Activated CD8-positive, alpha-beta T cell treated with anti-CD3 and anti-CD28 coated beads for 36 hours (primary cell): ENCODE measurements around the gene SYNDIG1. TPM values are rescaled to one million over a fixed set of nuclear protein-coding genes. Genes with fewer than 3 reads are reported as not detected.

Experiments used
- ATAC-seq: fragments of 200-7000 bp; cut with Tn5 transposase; one replicate; pipeline ENCODE4 v1.10.0; 2021; ENCODE audit warnings: mild to moderate bottlenecking, moderate library complexity
- CTCF ChIA-PET: fragments of 350-600 bp; sonication (Branson Sonifier 250); formaldehyde crosslinking; loops from one replicate; lab custom pipeline; 2021; ENCODE audit warnings: antibody characterized with exemption; lab: Charles Lee
- POLR2A ChIA-PET: fragments of 350-600 bp; sonication (Branson Sonifier 250); formaldehyde crosslinking; loops from one replicate; lab custom pipeline; 2021; ENCODE audit warnings: antibody characterized with exemption; lab: Charles Lee
- DNase-seq: peaks from one replicate; pipeline ENCODE4 v3.0.0-alpha.2; 2020
- H3K27ac Mint-ChIP-seq: one replicate; pipeline ENCODE4 v1.8.0; 2021; ENCODE audit warnings: mild to moderate bottlenecking, mixed read lengths
- H3K27me3 Mint-ChIP-seq: one replicate; pipeline ENCODE4 v1.8.0; 2021; ENCODE audit warnings: mixed read lengths
- H3K36me3 Mint-ChIP-seq: one replicate; pipeline ENCODE4 v1.8.0; 2021; ENCODE audit warnings: low read depth, mixed read lengths
- H3K4me1 Mint-ChIP-seq: one replicate; pipeline ENCODE4 v1.8.0; 2021; ENCODE audit warnings: low read depth, mixed read lengths
- H3K4me3 Mint-ChIP-seq: one replicate; pipeline ENCODE4 v1.8.0; 2021; ENCODE audit warnings: mild to moderate bottlenecking, moderate library complexity, mixed read lengths
- H3K9me3 Mint-ChIP-seq: one replicate; pipeline ENCODE4 v1.8.0; 2021; ENCODE audit warnings: mixed read lengths
- intact Hi-C: fragments of 100-400 bp; cut with micrococcal nuclease; formaldehyde crosslinking; loops from one replicate; pipeline ENCODE4 v1.10.0; 2022
- total RNA-seq, 2 experiments: library from RNA; stranded (reverse); gene quantifications; one replicate each; pipeline ENCODE4 v1.2.3, GENCODE V29; 2021
- TF ChIP-seq, protein P1 (sequence below): fragments of 200-600 bp; IDR thresholded peaks from one replicate; pipeline ENCODE4 v1.8.0; 2022; ENCODE audit warnings: antibody characterized with exemption, mild to moderate bottlenecking

SYNDIG1 gene
- total RNA-seq, 2 experiments from 2014 or later, result not detected

DNA sequence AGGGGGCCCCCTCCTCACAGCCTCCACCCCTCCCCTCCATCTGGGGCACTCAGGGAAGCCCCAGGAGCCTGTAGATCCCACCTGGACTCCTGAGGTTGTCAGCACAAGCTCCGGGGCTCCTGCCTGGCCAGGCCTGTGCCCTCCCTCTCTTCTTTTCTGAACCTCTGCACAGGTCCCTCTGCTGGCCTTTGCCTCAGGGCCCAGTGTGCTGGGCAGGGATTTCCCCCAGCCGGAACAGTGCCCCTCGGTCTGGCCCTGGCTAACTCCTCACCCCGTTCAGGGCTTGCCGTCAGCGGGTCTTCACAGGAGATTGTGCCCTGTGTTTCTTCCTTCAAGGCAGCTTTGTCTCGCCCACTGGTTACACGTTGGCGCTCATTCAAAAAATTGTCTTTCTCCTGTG, 64.9 kb downstream of the SYNDIG1 start:
- CTCF ChIA-PET, result no interaction called here

DNA sequence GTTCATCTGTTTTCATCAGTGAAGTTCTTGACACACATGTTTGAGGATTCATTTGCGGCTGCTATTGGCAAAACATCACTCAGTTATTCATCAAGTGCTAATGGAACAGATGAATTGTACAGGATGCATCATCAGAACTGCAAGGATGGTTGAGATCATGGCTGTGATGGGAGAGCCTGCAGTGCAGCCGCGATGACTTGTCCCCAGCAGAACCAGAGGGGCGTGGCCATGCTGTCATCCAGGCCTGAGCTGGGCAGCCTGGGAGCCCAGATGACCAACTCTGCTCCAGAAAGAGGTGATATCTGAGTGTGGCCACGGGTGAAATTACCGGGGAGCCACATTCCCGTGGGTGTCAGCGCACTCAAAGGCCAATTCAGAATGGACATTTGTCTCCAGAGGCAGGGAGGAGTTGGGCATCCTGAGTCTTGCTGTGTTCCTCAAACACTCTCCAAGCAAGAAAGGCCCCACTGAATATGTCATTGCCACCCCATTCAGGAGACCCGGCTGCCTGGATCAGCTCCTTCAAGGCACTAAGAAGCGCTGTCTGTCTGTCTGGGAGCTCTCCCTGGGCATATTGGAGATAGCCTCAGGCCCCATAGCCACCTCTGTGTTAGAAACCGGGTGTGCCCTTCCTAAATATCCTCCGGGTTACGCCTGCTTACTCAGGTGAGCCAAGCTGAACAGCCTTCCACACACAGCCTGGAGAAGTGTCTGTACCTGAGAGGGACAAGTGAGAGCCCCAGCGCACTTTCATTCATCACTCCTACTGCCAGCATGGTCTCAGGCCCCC, 66.7 kb downstream of the SYNDIG1 start:
- DNase-seq (no peak), ATAC-seq (no peak)
- no peak overlapping the region for H3K27ac Mint-ChIP-seq
- H3K4me3 Mint-ChIP-seq, result no peak overlapping the region
- H3K27me3 Mint-ChIP-seq, result no peaks in the 10 kb centered on the region
- intact Hi-C loops, result no loop called here
- ChIA-PET POLR2A (no interaction called here), CTCF (no interaction called here)
- TF ChIP-seq, protein P1, sequence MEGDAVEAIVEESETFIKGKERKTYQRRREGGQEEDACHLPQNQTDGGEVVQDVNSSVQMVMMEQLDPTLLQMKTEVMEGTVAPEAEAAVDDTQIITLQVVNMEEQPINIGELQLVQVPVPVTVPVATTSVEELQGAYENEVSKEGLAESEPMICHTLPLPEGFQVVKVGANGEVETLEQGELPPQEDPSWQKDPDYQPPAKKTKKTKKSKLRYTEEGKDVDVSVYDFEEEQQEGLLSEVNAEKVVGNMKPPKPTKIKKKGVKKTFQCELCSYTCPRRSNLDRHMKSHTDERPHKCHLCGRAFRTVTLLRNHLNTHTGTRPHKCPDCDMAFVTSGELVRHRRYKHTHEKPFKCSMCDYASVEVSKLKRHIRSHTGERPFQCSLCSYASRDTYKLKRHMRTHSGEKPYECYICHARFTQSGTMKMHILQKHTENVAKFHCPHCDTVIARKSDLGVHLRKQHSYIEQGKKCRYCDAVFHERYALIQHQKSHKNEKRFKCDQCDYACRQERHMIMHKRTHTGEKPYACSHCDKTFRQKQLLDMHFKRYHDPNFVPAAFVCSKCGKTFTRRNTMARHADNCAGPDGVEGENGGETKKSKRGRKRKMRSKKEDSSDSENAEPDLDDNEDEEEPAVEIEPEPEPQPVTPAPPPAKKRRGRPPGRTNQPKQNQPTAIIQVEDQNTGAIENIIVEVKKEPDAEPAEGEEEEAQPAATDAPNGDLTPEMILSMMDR, result no peak
- H3K9me3 Mint-ChIP-seq, result peaks cover 3% of the 10 kb centered on the region
- no peaks in the 10 kb centered on the region for H3K36me3 Mint-ChIP-seq
- H3K4me1 Mint-ChIP-seq, result no peaks in the 10 kb centered on the region

More for the DNA sequence above, 64.9 kb downstream of the SYNDIG1 start:
- ATAC-seq (no peak), DNase-seq (no peak)
- Mint-ChIP-seq H3K27me3 (no peaks in the 10 kb centered on the region), H3K36me3 (no peaks in the 10 kb centered on the region), H3K4me3 (no peak overlapping the region), H3K9me3 (no peaks in the 10 kb centered on the region), H3K4me1 (no peaks in the 10 kb centered on the region), H3K27ac (no peak overlapping the region)
- intact Hi-C loops, result no loop called here
- POLR2A ChIA-PET, result no interaction called here
- TF ChIP-seq, protein P1, result no peak

DNA sequence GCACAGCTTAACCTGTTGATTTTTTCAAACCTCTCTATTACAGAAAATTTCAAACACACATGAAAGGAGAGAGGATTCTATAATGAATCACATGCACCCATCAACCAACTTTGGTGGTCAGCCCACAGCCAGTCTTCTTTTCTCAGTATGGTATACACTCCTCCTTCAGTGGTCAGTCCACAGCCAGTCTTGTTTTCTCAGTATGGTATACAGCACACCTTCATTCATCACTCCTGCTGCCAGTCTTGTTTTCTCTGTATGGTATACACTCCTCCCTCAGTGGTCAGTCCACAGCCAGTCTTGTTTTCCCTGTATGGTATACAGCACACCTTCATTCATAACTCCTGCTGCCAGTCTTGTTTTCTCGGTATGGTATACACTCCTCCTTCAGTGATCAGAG, 67.8 kb downstream of the SYNDIG1 start:
- POLR2A ChIA-PET, result no interaction called here
- no peaks in the 10 kb centered on the region for H3K27me3 Mint-ChIP-seq
- no peak for ATAC-seq
- CTCF ChIA-PET, result no interaction called here
- intact Hi-C loops, result no loop called here
- H3K36me3 Mint-ChIP-seq, result no peaks in the 10 kb centered on the region
- H3K9me3 Mint-ChIP-seq, result peaks cover 3% of the 10 kb centered on the region
- no peak overlapping the region for H3K27ac Mint-ChIP-seq
- no peak overlapping the region for H3K4me3 Mint-ChIP-seq
- DNase-seq, result no peak
- no peaks in the 10 kb centered on the region for H3K4me1 Mint-ChIP-seq
- TF ChIP-seq, protein P1, result no peak

DNA sequence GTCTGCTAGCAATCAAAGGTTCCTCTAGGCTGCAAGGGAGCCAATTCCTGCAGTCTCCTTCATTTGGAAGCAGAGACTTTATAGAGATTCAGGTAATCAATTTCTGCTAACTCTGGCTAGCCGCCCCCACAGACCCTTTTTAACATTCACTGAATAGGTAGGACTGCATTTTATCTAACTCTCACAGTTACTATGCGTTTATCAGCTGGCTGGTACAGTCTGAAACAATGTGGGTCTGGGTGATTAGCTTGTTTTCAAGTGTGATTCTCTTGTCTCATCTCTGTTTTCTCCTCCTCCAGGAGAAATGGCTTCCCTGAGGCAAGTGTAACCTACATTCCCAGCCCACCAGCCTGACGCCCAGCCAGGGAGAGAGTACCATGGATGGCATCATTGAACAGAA, 73.3 kb downstream of the SYNDIG1 start:
- H3K9me3 Mint-ChIP-seq, result peaks cover 3% of the 10 kb centered on the region
- ChIA-PET POLR2A (no interaction called here), CTCF (no interaction called here)
- TF ChIP-seq, protein P1, result no peak
- ATAC-seq (no peak), DNase-seq (no peak)
- intact Hi-C loops, result no loop called here
- no peaks in the 10 kb centered on the region for H3K36me3 Mint-ChIP-seq
- H3K27ac Mint-ChIP-seq, result no peak overlapping the region
- no peaks in the 10 kb centered on the region for H3K4me1 Mint-ChIP-seq
- no peak overlapping the region for H3K4me3 Mint-ChIP-seq
- no peaks in the 10 kb centered on the region for H3K27me3 Mint-ChIP-seq

DNA sequence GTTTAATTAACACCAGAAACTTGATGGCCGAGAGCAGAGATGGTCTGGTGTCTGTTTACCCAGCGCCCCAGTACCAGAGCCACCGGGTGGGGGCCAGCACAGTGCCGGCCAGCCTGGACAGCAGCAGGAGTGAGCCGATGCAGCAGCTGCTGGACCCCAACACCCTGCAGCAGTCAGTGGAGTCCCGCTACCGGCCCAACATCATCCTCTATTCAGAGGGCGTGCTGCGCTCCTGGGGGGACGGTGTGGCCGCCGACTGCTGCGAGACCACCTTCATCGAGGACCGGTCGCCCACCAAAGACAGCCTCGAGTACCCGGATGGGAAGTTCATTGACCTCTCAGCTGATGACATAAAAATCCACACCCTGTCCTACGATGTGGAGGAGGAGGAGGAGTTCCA, 73.7 kb downstream of the SYNDIG1 start:
- ChIA-PET CTCF (no interaction called here), POLR2A (no interaction called here)
- H3K36me3 Mint-ChIP-seq, result no peaks in the 10 kb centered on the region
- H3K27me3 Mint-ChIP-seq, result no peaks in the 10 kb centered on the region
- ATAC-seq (no peak), DNase-seq (no peak)
- H3K4me1 Mint-ChIP-seq, result no peaks in the 10 kb centered on the region
- no peak overlapping the region for H3K27ac Mint-ChIP-seq
- TF ChIP-seq, protein P1, result no peak
- H3K9me3 Mint-ChIP-seq, result peaks cover 3% of the 10 kb centered on the region
- intact Hi-C loops, result no loop called here
- no peak overlapping the region for H3K4me3 Mint-ChIP-seq
